ENCODE measurements around the gene ZFYVE28.

The ZFYVE28 gene

GRCh38 chr4:2389691-2390090 is 28.8 kb downstream of the ZFYVE28 start:
- TF ChIP-seq, protein P1, sequence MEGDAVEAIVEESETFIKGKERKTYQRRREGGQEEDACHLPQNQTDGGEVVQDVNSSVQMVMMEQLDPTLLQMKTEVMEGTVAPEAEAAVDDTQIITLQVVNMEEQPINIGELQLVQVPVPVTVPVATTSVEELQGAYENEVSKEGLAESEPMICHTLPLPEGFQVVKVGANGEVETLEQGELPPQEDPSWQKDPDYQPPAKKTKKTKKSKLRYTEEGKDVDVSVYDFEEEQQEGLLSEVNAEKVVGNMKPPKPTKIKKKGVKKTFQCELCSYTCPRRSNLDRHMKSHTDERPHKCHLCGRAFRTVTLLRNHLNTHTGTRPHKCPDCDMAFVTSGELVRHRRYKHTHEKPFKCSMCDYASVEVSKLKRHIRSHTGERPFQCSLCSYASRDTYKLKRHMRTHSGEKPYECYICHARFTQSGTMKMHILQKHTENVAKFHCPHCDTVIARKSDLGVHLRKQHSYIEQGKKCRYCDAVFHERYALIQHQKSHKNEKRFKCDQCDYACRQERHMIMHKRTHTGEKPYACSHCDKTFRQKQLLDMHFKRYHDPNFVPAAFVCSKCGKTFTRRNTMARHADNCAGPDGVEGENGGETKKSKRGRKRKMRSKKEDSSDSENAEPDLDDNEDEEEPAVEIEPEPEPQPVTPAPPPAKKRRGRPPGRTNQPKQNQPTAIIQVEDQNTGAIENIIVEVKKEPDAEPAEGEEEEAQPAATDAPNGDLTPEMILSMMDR (IDR thresholded peaks at IDR 0.05; ENCODE audit: low read length, missing control alignments) = no peak
- no peak overlapping the region for H3K4me3 ChIP-seq (replicated peaks; ENCODE audit: low read depth, low read length)
- no peak for DNase-seq (ENCODE audit: low read depth)

DNA sequence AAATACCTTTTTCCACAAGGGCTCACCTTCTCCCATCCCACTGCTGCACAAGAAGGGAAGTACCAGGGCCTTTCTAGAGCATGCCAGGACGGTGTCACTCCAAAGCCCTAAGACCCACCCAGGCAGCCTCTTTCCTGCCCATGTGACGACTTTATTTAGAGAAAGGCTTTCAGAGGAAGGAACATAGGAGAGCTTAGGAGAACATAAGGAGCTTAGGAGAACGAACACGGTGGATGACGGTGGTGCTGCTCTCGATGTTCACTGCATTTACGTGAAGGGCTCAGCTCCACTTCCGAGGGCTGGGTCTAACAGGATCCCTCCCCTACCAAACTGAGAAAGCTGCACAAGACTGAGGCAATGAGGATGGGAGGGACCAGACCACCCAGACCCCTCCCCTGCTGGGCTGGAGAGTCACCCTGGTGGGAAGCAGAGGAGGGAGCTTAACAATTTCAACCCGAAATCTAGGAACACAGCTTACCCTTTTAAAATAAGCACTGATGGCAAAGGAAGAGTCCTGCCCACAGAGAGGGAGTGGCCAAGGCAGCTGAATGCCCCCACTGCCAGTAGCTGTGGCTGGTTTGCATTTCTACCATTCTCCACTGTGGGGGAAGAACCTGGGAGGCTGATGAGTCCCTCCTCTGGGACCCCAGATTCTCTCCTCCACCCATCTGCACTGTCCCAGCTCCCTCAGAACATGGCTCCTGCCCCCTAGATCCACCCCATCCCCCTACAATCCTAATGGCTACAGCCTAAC is 29.8 kb downstream of the ZFYVE28 start:
- H3K4me3 ChIP-seq (replicated peaks; ENCODE audit: low read depth, low read length) = no peak overlapping the region
- peak; percentile 30 for DNase-seq (ENCODE audit: low read depth)

GRCh38 chr4:2387829-2388228 is 30.6 kb downstream of the ZFYVE28 start:
- DNase-seq (ENCODE audit: low read depth) = no peak
- no peak overlapping the region for H3K4me3 ChIP-seq (replicated peaks; ENCODE audit: low read depth, low read length)
- TF ChIP-seq, protein P1 (IDR thresholded peaks at IDR 0.05; ENCODE audit: low read length, missing control alignments) = no peak

More for the DNA sequence above, 29.8 kb downstream of the ZFYVE28 start:
- TF ChIP-seq, protein P1 (IDR thresholded peaks at IDR 0.05; ENCODE audit: low read length, missing control alignments) = no peak

GRCh38 chr4:2387218-2387617 is 31.2 kb downstream of the ZFYVE28 start:
- TF ChIP-seq, protein P1 (IDR thresholded peaks at IDR 0.05; ENCODE audit: low read length, missing control alignments) = no peak
- H3K4me3 ChIP-seq (replicated peaks; ENCODE audit: low read depth, low read length) = no peak overlapping the region
- DNase-seq (ENCODE audit: low read depth) = no peak

DNA sequence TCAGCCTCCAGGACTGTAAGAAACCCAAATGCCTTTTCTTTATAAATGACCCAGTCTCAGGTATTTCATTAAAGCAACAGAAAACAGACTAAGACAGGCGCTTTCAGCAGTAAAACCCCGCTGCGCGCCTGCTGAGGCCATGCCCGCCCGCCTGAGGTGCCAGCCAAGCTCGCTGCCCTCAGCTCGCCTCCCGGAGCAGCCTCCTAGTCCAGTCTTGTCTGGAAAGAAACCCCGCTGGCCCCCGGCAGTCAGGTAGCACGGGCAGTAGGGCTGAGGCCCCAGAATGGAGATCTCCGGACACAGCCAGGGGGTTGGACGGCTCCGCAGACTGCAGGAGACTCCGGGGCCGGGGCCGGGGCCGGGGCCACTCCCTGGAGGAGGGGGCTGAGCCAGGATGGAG is 31.7 kb downstream of the ZFYVE28 start:
- H3K4me3 ChIP-seq (replicated peaks; ENCODE audit: low read depth, low read length) = no peak overlapping the region
- TF ChIP-seq, protein P1 (IDR thresholded peaks at IDR 0.05; ENCODE audit: low read length, missing control alignments) = no peak
- no peak for DNase-seq (ENCODE audit: low read depth)

GRCh38 chr4:2385516-2385915 is 32.9 kb downstream of the ZFYVE28 start:
- TF ChIP-seq, protein P1 (IDR thresholded peaks at IDR 0.05; ENCODE audit: low read length, missing control alignments) = no peak
- no peak for DNase-seq (ENCODE audit: low read depth)

GRCh38 chr4:2384245-2384644 is 34.2 kb downstream of the ZFYVE28 start:
- TF ChIP-seq, protein P1 (IDR thresholded peaks at IDR 0.05; ENCODE audit: low read length, missing control alignments) = no peak
- DNase-seq (ENCODE audit: low read depth) = no peak
- H3K4me3 ChIP-seq (replicated peaks; ENCODE audit: low read depth, low read length) = no peak overlapping the region

More at GRCh38 chr4:2385516-2385915, 32.9 kb downstream of the ZFYVE28 start:
- no peak overlapping the region for H3K4me3 ChIP-seq (replicated peaks; ENCODE audit: low read depth, low read length)
